Kidney (tissue), 14 donors: ENCODE results near the gene STAP2. TPM values are rescaled to one million over a fixed set of nuclear protein-coding genes. Genes with fewer than 3 reads are reported as not detected.
A peak's percentile ranks its signal among the peaks of the same experiment; 100 is the strongest.

Source experiments
- DNase-seq, 5 donors: peaks; one replicate each; pipeline ENCODE4 v3.0.0-alpha.2; 2013 to 2020
- FAIRE-seq: peaks from 2 replicates; lab custom pipeline; 2012; peaks lifted over from hg19 to GRCh38; lab: Jason Lieb, UNC
- H3K27ac ChIP-seq, 2 donors: one replicate each; pipeline ENCODE4 v1.7.0; 2013; ENCODE audit warnings: low read depth in 2 of 2, low read length in 2 of 2, inconsistent platforms in 1 of 2
- H3K27me3 ChIP-seq: one replicate; pipeline ENCODE4 v1.7.1; 2013; ENCODE audit warnings: low read length, inconsistent platforms; ENCODE audit not compliant: control insufficient read depth, insufficient read depth
- H3K36me3 ChIP-seq, 3 donors: one replicate each; pipeline versions ENCODE4 v1.7.0 to v1.7.1; 2013; ENCODE audit warnings: low read length in 3 of 3, control low read depth in 1 of 3, inconsistent platforms in 1 of 3; ENCODE audit not compliant: insufficient read depth in 3 of 3, control insufficient read depth in 2 of 3
- H3K4me1 ChIP-seq, 3 donors: one replicate each; pipeline versions ENCODE4 v1.7.0 to v1.7.1; 2013; ENCODE audit warnings: low read length in 3 of 3, inconsistent platforms in 1 of 3, low read depth in 1 of 3; ENCODE audit not compliant: control insufficient read depth in 2 of 3, insufficient read depth in 2 of 3
- H3K4me3 ChIP-seq, 3 donors: one replicate each; pipeline versions ENCODE4 v1.7.0 to v1.8.1; 2013; ENCODE audit warnings: low read length in 3 of 3, control low read depth in 1 of 3, inconsistent platforms in 1 of 3
- H3K9ac ChIP-seq, 3 donors: one replicate each; pipeline versions ENCODE4 v1.7.0 to v1.7.1; 2013; ENCODE audit warnings: low read length in 3 of 3, control low read depth in 1 of 3, inconsistent platforms in 1 of 3
- H3K9me3 ChIP-seq, 3 donors: one replicate each; pipeline versions ENCODE4 v1.7.0 to v1.7.1; 2013; ENCODE audit warnings: low read length in 3 of 3, control low read depth in 1 of 3, inconsistent platforms in 1 of 3; ENCODE audit not compliant: control insufficient read depth in 2 of 3, insufficient read depth in 1 of 3
- intact Hi-C: fragments of 100-400 bp; cut with DNase I; formaldehyde crosslinking; loops from one replicate; pipeline ENCODE4 v1.11.1; 2022
- polyA plus RNA-seq: library from polyadenylated mRNA; stranded (reverse); fragments of 350-450 nt; fragmentation: Illumina TruSeq; extraction: RNeasy Lipid Tissue Mini Kit (QIAGEN cat#74804); gene quantifications from one replicate; pipeline ENCODE4 v1.2.3, GENCODE V29; 2014; ENCODE audit warnings: low read depth, low replicate concordance; ENCODE audit not compliant: insufficient read depth
- total RNA-seq: library from RNA; stranded (reverse); fragmentation: NEBNext Ultra II Directional; extraction: Animal tissue kit (Norgen Biotek cat#: 25700); gene quantifications from one replicate; pipeline ENCODE4 v1.2.1, GENCODE V29; 2021
- TF ChIP-seq, protein P1 (sequence below): IDR thresholded peaks from 3 replicates; pipeline ENCODE4 v1.5.1; 2012; ENCODE audit warnings: mild to moderate bottlenecking, moderate library complexity, borderline replicate concordance; ENCODE audit not compliant: insufficient read depth; ENCODE audit errors: extremely low read depth
- donor health status: control.
- donor health status: control.
- donor health status: control.
- donor health status: control.
- donor health status: control.
- donor health status: DM: yes; HTN: yes; CAD: no.
- donor health status: Normal renal cell carcinoma (clear cell type).

STAP2 gene
- total and polyA plus RNA-seq, 2 donors from 2014 or later: 32.3 to 61.5 TPM

DNA sequence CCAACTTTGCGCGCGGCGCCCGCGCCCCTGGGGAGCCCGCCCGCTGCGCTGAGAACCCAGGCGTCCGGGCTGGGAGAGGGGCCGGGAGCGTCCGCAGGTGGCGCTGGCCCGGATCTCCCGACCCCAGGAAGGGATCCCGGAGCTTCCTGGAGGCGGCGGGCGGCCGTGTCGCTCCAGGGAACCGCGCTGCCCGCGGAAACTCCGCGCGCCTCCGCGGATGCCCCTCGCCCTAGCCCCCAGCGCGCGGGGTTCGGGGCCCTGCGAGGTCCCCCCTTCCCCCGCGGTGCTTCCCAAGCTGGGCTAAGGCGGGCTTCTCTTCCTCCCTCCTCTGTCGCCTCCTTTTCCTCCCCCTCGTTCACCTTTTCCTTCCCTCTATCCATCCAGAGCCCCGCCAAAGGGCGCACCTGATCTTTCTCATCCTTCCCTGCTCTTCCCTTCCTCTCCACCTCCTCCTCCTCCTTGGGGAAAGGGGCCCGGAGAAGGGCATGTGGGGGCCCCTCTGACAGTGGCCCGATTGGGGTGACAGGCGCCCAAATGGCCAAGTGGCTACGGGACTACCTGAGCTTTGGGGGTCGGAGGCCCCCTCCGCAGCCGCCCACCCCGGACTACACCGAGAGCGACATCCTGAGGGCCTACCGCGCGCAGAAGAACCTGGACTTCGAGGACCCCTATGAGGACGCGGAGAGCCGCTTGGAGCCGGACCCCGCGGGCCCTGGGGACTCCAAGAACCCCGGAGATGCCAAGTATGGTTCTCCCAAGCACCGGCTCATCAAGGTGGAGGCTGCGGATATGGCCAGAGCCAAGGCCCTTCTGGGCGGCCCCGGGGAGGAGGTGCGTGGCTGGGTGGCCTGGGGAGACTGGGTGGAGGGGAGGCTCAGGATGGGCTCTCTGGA, 58.9 kb downstream of the STAP2 start:
- Histone ChIP-seq H3K27me3 (no peaks in the 10 kb centered on the region), H3K27ac (no peak overlapping the region), H3K4me3 (no peak overlapping the region), H3K9ac (no peak overlapping the region), H3K36me3 (no peaks in the 10 kb centered on the region), H3K4me1 (no peaks in the 10 kb centered on the region), H3K9me3 (no peaks in the 10 kb centered on the region)
- TF ChIP-seq, protein P1, sequence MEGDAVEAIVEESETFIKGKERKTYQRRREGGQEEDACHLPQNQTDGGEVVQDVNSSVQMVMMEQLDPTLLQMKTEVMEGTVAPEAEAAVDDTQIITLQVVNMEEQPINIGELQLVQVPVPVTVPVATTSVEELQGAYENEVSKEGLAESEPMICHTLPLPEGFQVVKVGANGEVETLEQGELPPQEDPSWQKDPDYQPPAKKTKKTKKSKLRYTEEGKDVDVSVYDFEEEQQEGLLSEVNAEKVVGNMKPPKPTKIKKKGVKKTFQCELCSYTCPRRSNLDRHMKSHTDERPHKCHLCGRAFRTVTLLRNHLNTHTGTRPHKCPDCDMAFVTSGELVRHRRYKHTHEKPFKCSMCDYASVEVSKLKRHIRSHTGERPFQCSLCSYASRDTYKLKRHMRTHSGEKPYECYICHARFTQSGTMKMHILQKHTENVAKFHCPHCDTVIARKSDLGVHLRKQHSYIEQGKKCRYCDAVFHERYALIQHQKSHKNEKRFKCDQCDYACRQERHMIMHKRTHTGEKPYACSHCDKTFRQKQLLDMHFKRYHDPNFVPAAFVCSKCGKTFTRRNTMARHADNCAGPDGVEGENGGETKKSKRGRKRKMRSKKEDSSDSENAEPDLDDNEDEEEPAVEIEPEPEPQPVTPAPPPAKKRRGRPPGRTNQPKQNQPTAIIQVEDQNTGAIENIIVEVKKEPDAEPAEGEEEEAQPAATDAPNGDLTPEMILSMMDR: no peak
- intact Hi-C loops: no loop called here
- FAIRE-seq: no peak
- no peak for DNase-seq

DNA sequence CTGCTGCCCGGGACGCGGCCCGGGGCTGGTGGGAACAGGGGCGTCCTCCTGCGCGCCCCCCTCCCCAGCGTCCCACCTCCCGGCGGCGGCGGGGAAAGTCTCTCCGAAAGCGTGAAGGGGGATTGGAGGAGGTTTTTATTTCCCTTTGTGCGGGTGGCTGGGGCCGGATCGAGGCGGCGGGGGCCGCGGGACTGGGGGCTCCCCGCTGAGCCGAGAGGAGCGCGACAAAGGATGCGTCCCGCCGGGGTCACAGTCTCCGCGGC, 59.4 kb downstream of the STAP2 start:
- Histone ChIP-seq H3K4me3 (no peak overlapping the region), H3K9me3 (no peaks in the 10 kb centered on the region), H3K27ac (no peak overlapping the region), H3K27me3 (no peaks in the 10 kb centered on the region), H3K4me1 (no peaks in the 10 kb centered on the region), H3K9ac (no peak overlapping the region), H3K36me3 (no peaks in the 10 kb centered on the region)
- intact Hi-C loops: no loop called here
- TF ChIP-seq, protein P1: no peak
- FAIRE-seq: no peak
- DNase-seq: no peak

DNA sequence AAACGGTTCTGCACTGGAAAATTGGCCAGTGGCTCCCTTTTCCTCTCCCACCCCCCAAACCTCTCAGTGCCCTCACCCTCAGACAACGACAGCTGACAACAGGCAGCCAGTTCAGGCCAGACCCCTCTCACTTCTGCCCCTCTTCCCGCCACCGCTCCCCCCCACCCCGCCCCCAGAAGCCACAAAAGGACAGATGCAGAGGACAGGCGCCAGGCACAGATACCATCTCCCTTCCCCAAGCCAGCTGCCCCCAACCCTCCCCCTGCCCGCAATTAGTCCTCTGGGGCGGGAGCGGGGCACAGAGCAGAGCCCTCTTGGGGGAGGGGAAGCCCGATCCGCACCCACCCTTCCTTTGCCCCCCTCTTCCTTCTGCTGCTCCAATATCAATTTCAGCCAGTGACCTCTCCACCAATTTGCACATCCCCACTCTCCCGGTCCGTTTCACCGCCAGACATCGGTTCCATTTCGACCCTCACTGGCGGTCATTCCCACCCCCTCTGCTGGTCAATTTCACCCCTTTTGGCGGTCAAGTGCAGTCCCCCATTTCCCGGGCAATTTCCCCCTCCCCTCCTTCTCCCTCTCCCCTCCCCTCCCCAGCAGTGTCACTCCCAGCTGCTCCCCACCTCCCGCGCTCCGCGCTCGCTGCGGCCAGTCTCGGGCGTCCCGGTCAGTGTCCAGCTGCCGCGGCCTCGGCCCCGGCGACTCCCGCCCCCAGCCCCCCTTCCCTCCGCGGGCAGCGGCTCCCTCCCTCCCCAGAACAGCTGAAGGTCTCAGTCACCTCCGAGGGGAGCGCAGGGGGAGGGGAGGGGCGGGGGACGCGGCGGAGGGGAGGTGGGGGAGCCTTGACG, 60.0 kb downstream of the STAP2 start, which contains the start of gene SHD:
SHD (plus strand) TSS at position 848 of the 848 bp plus-strand sequence. CDS start 798 bp downstream, outside the sequence.
- Histone ChIP-seq H3K9ac (no peak within 1 kb of the TSS), H3K27me3 (no peaks in the 10 kb centered on the region), H3K36me3 (no peaks in the 10 kb centered on the region), H3K27ac (no peak within 1 kb of the TSS), H3K4me3 (peak within 1 kb of the TSS in 1 of 3 donors; percentile 30), H3K9me3 (no peaks in the 10 kb centered on the region), H3K4me1 (no peaks in the 10 kb centered on the region)
- intact Hi-C loops: no loop called here
- DNase-seq (peak in 4 of 5 donors; percentile 63 to 79 (median 69)), FAIRE-seq (no peak)
- TF ChIP-seq, protein P1: no peak
